Measurements from ENCODE around the gene GPR22. TPM values are rescaled to one million over a fixed set of nuclear protein-coding genes. Genes with fewer than 3 reads are reported as not detected.

GPR22 gene
- total RNA-seq, 1 experiment from 2014 or later = not detected

DNA sequence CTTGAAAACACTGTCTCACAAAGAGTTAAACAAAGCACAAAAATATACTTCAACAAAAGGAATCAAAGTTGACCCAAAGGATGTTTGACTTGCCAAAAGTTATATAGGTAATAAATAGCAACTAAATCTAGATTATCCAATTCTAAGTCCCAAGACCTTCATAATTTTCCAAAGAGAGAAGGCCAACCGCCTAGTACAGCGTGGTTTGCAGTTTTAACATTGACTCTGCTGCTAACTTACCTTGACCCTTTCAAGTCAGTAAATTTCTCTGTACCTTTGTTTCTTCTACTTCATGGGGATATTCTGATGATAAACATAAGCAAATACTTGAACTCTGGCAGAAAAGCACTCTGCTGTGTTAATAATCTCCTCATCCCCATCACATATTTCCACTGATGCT is 1.9 kb upstream of the GPR22 start:
- H3K4me1 ChIP-seq (ENCODE audit: low read length) = peaks cover 36% of the 10 kb centered on the region
- no peak for DNase-seq
- no peaks in the 10 kb centered on the region for H3K9me2 ChIP-seq (replicated peaks; ENCODE audit: insufficient read depth, low read length)
- H3K36me3 ChIP-seq (ENCODE audit: insufficient read depth, low read length) = no peaks in the 10 kb centered on the region
- H3K9me3 ChIP-seq (ENCODE audit: low read length) = no peaks in the 10 kb centered on the region
- H3K9ac ChIP-seq (ENCODE audit: low read length) = no peak overlapping the region
- no peak overlapping the region for H3K27ac ChIP-seq (ENCODE audit: low read length)
- H4K20me1 ChIP-seq (ENCODE audit: insufficient read depth, low read depth, low read length) = no peaks in the 10 kb centered on the region
- no peak overlapping the region for H2AFZ ChIP-seq (ENCODE audit: low read length)
- no peak overlapping the region for H3K4me2 ChIP-seq (ENCODE audit: low read depth, low read length, poor library complexity, severe bottlenecking)
- no peak overlapping the region for H3K4me3 ChIP-seq (ENCODE audit: low read length)
- H3K27me3 ChIP-seq (ENCODE audit: low read length) = no peaks in the 10 kb centered on the region
- peaks cover 41% of the 10 kb centered on the region; the same call in 1 of the 2 replicates for H3K79me2 ChIP-seq (ENCODE audit: low read length)

DNA sequence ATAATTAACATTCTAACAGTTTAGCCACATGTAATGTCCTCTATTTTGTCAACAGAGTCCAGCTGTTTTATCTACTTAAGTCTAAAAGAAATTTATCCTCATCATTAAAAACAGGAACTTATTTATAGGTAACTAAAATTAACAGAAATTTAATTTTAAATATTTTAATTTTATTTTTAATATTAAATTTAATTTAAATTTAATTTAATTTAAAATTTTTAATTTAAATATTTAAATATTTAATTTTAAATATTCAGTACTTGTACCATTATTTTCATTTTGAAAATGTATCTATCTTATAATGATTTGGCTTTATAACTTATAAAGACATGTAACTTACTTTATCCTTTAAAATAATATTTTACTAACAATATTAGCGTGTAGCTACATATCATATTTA is 1.0 kb upstream of the GPR22 start:
- Histone ChIP-seq H3K9ac (ENCODE audit: low read length) (no peak overlapping the region), H3K27ac (ENCODE audit: low read length) (no peak overlapping the region), H3K4me2 (ENCODE audit: low read depth, low read length, poor library complexity, severe bottlenecking) (no peak overlapping the region)

DNA sequence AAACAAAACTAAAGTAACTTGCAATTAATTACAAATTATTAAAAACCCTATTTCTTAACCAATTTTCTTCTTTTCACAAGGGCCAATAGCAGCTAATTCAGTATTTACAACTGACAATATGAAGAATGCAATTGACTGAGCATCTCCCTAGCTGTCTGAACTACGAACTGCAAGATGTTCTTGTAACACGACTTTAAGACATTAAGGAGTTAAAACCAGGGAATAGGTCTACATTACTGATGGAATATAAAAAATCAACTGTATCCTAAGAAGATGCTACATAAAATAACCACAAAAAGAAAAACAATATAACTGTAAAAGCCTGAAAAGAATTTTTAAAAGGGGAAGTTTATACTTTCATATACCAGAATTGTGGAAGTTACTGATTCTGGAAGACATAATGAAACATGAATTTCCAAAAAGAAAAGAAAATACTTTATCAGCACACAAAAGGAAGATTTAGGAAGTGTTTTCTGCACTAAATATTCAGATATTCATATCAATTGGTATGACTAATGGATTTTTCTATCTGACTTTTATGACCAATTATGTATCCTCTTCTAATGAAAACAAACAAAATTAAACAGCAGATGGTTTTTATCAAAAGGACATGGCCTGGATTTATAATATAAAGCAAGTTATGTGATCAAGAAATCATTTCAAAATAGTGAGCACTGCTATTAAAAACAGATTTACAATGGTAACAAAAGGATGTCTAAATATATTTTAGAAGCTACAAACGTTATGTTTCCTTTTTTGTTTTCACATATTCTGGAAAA is 1.6 kb downstream of the GPR22 start:
- Histone ChIP-seq H3K36me3 (ENCODE audit: insufficient read depth, low read length) (no peaks in the 10 kb centered on the region), H3K4me3 (ENCODE audit: low read length) (no peak overlapping the region), H3K9me2 (replicated peaks; ENCODE audit: insufficient read depth, low read length) (no peaks in the 10 kb centered on the region), H2AFZ (ENCODE audit: low read length) (no peak overlapping the region), H4K20me1 (ENCODE audit: insufficient read depth, low read depth, low read length) (no peaks in the 10 kb centered on the region), H3K79me2 (ENCODE audit: low read length) (peaks cover 41% of the 10 kb centered on the region; the same call in 1 of the 2 replicates), H3K27me3 (ENCODE audit: low read length) (no peaks in the 10 kb centered on the region), H3K4me1 (ENCODE audit: low read length) (peaks cover 49% of the 10 kb centered on the region), H3K9me3 (ENCODE audit: low read length) (no peaks in the 10 kb centered on the region), H3K9ac (ENCODE audit: low read length) (no peak overlapping the region), H3K27ac (ENCODE audit: low read length) (no peak overlapping the region), H3K4me2 (ENCODE audit: low read depth, low read length, poor library complexity, severe bottlenecking) (peak overlapping the region; percentile 44)
- no peak for DNase-seq

More for the DNA sequence above, 1.0 kb upstream of the GPR22 start:
- no peak for DNase-seq
- Histone ChIP-seq H3K79me2 (ENCODE audit: low read length) (peaks cover 43% of the 10 kb centered on the region; the same call in 1 of the 2 replicates), H3K27me3 (ENCODE audit: low read length) (no peaks in the 10 kb centered on the region), H3K9me3 (ENCODE audit: low read length) (no peaks in the 10 kb centered on the region), H3K36me3 (ENCODE audit: insufficient read depth, low read length) (no peaks in the 10 kb centered on the region), H3K4me3 (ENCODE audit: low read length) (no peak overlapping the region), H3K4me1 (ENCODE audit: low read length) (peaks cover 37% of the 10 kb centered on the region), H3K9me2 (replicated peaks; ENCODE audit: insufficient read depth, low read length) (no peaks in the 10 kb centered on the region), H4K20me1 (ENCODE audit: insufficient read depth, low read depth, low read length) (no peaks in the 10 kb centered on the region), H2AFZ (ENCODE audit: low read length) (no peak overlapping the region)

DNA sequence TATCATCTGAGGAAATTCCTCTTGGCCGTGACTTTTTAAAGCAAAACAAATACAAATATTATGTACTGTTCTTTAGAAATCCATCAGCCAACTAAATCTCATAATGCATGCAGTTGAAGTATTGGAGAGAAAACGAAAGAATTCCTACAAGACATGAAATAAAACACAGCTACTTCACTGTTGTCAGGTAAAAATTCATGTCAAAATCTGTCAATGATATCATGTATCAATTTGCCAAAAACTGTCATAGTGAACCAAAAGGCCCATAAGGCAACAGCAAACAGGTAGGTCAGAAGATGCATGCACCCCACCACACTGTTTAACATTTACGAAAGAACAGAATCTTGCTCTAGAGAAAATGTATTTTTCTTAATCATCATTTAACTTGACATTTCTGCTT is 2.3 kb downstream of the GPR22 start:
- H3K27ac ChIP-seq (ENCODE audit: low read length) = no peak overlapping the region
- H2AFZ ChIP-seq (ENCODE audit: low read length) = no peak overlapping the region
- no peaks in the 10 kb centered on the region for H4K20me1 ChIP-seq (ENCODE audit: insufficient read depth, low read depth, low read length)
- no peaks in the 10 kb centered on the region for H3K36me3 ChIP-seq (ENCODE audit: insufficient read depth, low read length)
- no peaks in the 10 kb centered on the region for H3K9me2 ChIP-seq (replicated peaks; ENCODE audit: insufficient read depth, low read length)
- peaks cover 40% of the 10 kb centered on the region; the same call in 1 of the 2 replicates for H3K79me2 ChIP-seq (ENCODE audit: low read length)
- peak overlapping the region; percentile 44 for H3K4me2 ChIP-seq (ENCODE audit: low read depth, low read length, poor library complexity, severe bottlenecking)
- H3K9me3 ChIP-seq (ENCODE audit: low read length) = no peaks in the 10 kb centered on the region
- peaks cover 49% of the 10 kb centered on the region for H3K4me1 ChIP-seq (ENCODE audit: low read length)
- no peak overlapping the region for H3K4me3 ChIP-seq (ENCODE audit: low read length)
- no peaks in the 10 kb centered on the region for H3K27me3 ChIP-seq (ENCODE audit: low read length)
- no peak overlapping the region for H3K9ac ChIP-seq (ENCODE audit: low read length)
- no peak for DNase-seq

DNA sequence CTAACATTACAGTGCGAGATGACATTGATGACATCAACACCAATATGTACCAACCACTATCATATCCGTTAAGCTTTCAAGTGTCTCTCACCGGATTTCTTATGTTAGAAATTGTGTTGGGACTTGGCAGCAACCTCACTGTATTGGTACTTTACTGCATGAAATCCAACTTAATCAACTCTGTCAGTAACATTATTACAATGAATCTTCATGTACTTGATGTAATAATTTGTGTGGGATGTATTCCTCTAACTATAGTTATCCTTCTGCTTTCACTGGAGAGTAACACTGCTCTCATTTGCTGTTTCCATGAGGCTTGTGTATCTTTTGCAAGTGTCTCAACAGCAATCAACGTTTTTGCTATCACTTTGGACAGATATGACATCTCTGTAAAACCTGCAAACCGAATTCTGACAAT is 4.3 kb downstream of the GPR22 start:
- Histone ChIP-seq H3K27me3 (ENCODE audit: low read length) (no peaks in the 10 kb centered on the region), H4K20me1 (ENCODE audit: insufficient read depth, low read depth, low read length) (no peaks in the 10 kb centered on the region), H3K9me3 (ENCODE audit: low read length) (no peaks in the 10 kb centered on the region), H3K4me1 (ENCODE audit: low read length) (peaks cover 49% of the 10 kb centered on the region), H3K9me2 (replicated peaks; ENCODE audit: insufficient read depth, low read length) (no peaks in the 10 kb centered on the region), H3K79me2 (ENCODE audit: low read length) (peaks cover 45% of the 10 kb centered on the region; the same call in 1 of the 2 replicates), H3K4me3 (ENCODE audit: low read length) (no peak overlapping the region), H2AFZ (ENCODE audit: low read length) (no peak overlapping the region), H3K27ac (ENCODE audit: low read length) (no peak overlapping the region), H3K36me3 (ENCODE audit: insufficient read depth, low read length) (no peaks in the 10 kb centered on the region), H3K4me2 (ENCODE audit: low read depth, low read length, poor library complexity, severe bottlenecking) (no peak overlapping the region), H3K9ac (ENCODE audit: low read length) (no peak overlapping the region)
- no peak for DNase-seq

DNA sequence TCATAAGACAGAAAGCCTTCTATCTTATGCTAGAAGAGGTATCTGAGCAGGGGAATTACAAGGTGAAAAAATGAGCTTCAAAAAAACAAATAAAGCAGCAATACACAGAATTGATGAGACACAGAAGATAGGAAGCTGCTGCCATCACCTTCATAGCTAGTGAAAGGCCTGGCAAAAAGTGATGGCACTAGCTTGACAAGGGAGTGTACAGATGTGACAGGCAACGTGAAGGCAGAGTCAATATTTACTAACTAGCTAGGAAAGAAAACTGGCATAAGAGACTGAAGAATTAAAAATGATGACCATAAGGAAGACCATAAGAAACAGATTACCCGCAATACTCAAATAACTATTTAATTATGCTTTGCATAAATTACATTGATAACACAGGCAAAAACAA is 9.4 kb downstream of the GPR22 start:
- Histone ChIP-seq H3K79me2 (ENCODE audit: low read length) (peaks cover 47% of the 10 kb centered on the region), H3K4me2 (ENCODE audit: low read depth, low read length, poor library complexity, severe bottlenecking) (no peak overlapping the region)
- DNase-seq = no peak

DNA sequence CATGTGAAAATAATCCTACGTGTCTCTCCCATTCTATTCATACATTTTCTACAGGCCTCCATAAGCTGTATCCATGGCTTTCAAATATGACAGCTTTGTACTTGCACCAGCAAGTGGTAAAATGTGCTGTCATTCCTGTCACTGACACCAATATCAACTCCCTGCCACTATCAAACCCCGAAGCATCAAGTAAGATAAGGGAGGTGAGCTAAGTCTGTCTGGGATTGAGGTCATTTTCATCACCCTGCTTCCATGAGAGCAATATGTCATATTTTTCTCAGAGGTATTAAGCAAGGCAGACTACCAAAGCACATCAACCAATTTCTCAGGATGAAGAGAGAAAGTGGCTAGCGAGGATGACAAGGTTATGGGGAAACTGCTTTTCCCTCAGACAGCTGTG is 11.1 kb downstream of the GPR22 start:
- Histone ChIP-seq H3K27ac (ENCODE audit: low read length) (no peak overlapping the region), H3K9ac (ENCODE audit: low read length) (no peak overlapping the region), H3K27me3 (ENCODE audit: low read length) (no peaks in the 10 kb centered on the region), H3K4me3 (ENCODE audit: low read length) (no peak overlapping the region), H3K4me2 (ENCODE audit: low read depth, low read length, poor library complexity, severe bottlenecking) (no peak overlapping the region), H2AFZ (ENCODE audit: low read length) (no peak overlapping the region), H3K79me2 (ENCODE audit: low read length) (peaks cover 61% of the 10 kb centered on the region), H4K20me1 (ENCODE audit: insufficient read depth, low read depth, low read length) (no peaks in the 10 kb centered on the region), H3K9me3 (ENCODE audit: low read length) (no peaks in the 10 kb centered on the region), H3K4me1 (ENCODE audit: low read length) (peaks cover 9% of the 10 kb centered on the region), H3K9me2 (replicated peaks; ENCODE audit: insufficient read depth, low read length) (no peaks in the 10 kb centered on the region), H3K36me3 (ENCODE audit: insufficient read depth, low read length) (no peaks in the 10 kb centered on the region)
- no peak for DNase-seq

More for the DNA sequence above, 9.4 kb downstream of the GPR22 start:
- no peak overlapping the region for H3K4me3 ChIP-seq (ENCODE audit: low read length)
- no peak overlapping the region for H2AFZ ChIP-seq (ENCODE audit: low read length)
- no peaks in the 10 kb centered on the region for H4K20me1 ChIP-seq (ENCODE audit: insufficient read depth, low read depth, low read length)
- no peaks in the 10 kb centered on the region for H3K9me3 ChIP-seq (ENCODE audit: low read length)
- no peak overlapping the region for H3K9ac ChIP-seq (ENCODE audit: low read length)
- H3K27ac ChIP-seq (ENCODE audit: low read length) = no peak overlapping the region
- H3K36me3 ChIP-seq (ENCODE audit: insufficient read depth, low read length) = no peaks in the 10 kb centered on the region
- no peaks in the 10 kb centered on the region for H3K27me3 ChIP-seq (ENCODE audit: low read length)
- no peaks in the 10 kb centered on the region for H3K9me2 ChIP-seq (replicated peaks; ENCODE audit: insufficient read depth, low read length)
- peaks cover 12% of the 10 kb centered on the region for H3K4me1 ChIP-seq (ENCODE audit: low read length)

DNA sequence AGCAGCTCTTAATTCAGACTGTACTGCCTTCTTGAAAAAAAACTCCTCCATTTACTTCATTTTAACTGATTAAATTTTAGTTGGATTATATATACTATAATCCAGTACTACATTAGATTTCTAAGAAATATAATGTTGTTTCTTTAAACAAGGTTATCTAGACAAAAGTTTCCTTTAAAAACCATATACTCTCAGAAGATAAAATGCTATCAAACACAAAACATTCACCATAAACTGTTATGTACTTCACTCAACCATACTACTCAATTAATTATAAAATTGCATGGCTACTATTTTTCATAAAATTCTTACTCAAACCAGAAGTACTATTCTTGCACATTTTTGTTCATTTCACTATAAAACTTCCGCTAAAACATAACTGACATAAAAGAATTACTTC is 12.7 kb downstream of the GPR22 start:
- H2AFZ ChIP-seq (ENCODE audit: low read length) = no peak overlapping the region
- H3K9me3 ChIP-seq (ENCODE audit: low read length) = no peaks in the 10 kb centered on the region
- no peak for DNase-seq
- no peak overlapping the region for H3K9ac ChIP-seq (ENCODE audit: low read length)
- H3K9me2 ChIP-seq (replicated peaks; ENCODE audit: insufficient read depth, low read length) = no peaks in the 10 kb centered on the region
- H4K20me1 ChIP-seq (ENCODE audit: insufficient read depth, low read depth, low read length) = no peaks in the 10 kb centered on the region
- no peak overlapping the region for H3K4me2 ChIP-seq (ENCODE audit: low read depth, low read length, poor library complexity, severe bottlenecking)
- peaks cover 64% of the 10 kb centered on the region for H3K79me2 ChIP-seq (ENCODE audit: low read length)
- H3K4me3 ChIP-seq (ENCODE audit: low read length) = no peak overlapping the region
- H3K27me3 ChIP-seq (ENCODE audit: low read length) = no peaks in the 10 kb centered on the region
- H3K27ac ChIP-seq (ENCODE audit: low read length) = no peak overlapping the region
- H3K4me1 ChIP-seq (ENCODE audit: low read length) = peaks cover 7% of the 10 kb centered on the region
- H3K36me3 ChIP-seq (ENCODE audit: insufficient read depth, low read length) = no peaks in the 10 kb centered on the region

Data from Karpas-422 (cell line).